GM18520 (cell line): ENCODE data around the gene ANKS1B.
"Not testable (repeated sequence)": the region's sequence is repeated elsewhere in the genome, so short reads cannot be mapped to it uniquely, and the experiment has no call there.

ENCODE experiments used
- ATAC-seq: cut with Tn5 transposase; IDR thresholded peaks from one replicate; pipeline ENCODE4 v1.9.1; 2021; ENCODE audit not compliant: unreplicated experiment

The ANKS1B gene

GRCh38 chr12:99388671-99389195, 596.0 kb downstream of the ANKS1B start:
- no peak for ATAC-seq

GRCh38 chr12:99387661-99388060, 597.1 kb downstream of the ANKS1B start:
- no peak for ATAC-seq

GRCh38 chr12:99386907-99387306, 597.8 kb downstream of the ANKS1B start:
- ATAC-seq: no peak

- ATAC-seq: no peak
Observed at GRCh38 chr12:99383258-99383657, 601.5 kb downstream of the ANKS1B start.

- peak; percentile 98 for ATAC-seq
Observed at GRCh38 chr12:99381992-99382391, 602.7 kb downstream of the ANKS1B start.

- ATAC-seq: no peak
Observed at GRCh38 chr12:99380701-99381100, 604.0 kb downstream of the ANKS1B start.

- no peak for ATAC-seq
Observed at GRCh38 chr12:99374023-99374422, 610.7 kb downstream of the ANKS1B start.

- ATAC-seq: no peak
Observed at GRCh38 chr12:99372257-99372920, 612.3 kb downstream of the ANKS1B start.

GRCh38 chr12:99370421-99371138, 614.2 kb downstream of the ANKS1B start:
- no peak for ATAC-seq

- ATAC-seq: no peak
Observed at GRCh38 chr12:99367181-99367580, 617.6 kb downstream of the ANKS1B start.

GRCh38 chr12:99352269-99352668, 632.5 kb downstream of the ANKS1B start:
- no peak for ATAC-seq

- ATAC-seq: no peak
Observed at GRCh38 chr12:99343960-99344359, 640.8 kb downstream of the ANKS1B start.

GRCh38 chr12:99339663-99340062, 645.1 kb downstream of the ANKS1B start:
- no peak for ATAC-seq

GRCh38 chr12:99334285-99335056, 650.3 kb downstream of the ANKS1B start:
- ATAC-seq: no peak

GRCh38 chr12:99332936-99333591, 651.7 kb downstream of the ANKS1B start:
- ATAC-seq: no peak

- no peak for ATAC-seq
Observed at GRCh38 chr12:99330216-99330615, 654.5 kb downstream of the ANKS1B start.

- not testable (repeated sequence) for ATAC-seq
Observed at GRCh38 chr12:99321210-99321609, 663.5 kb downstream of the ANKS1B start.

- no peak for ATAC-seq
Observed at GRCh38 chr12:99311373-99311772, 673.4 kb downstream of the ANKS1B start.

GRCh38 chr12:99309812-99310211, 674.9 kb downstream of the ANKS1B start:
- ATAC-seq: no peak

GRCh38 chr12:99302874-99303273, 681.9 kb downstream of the ANKS1B start:
- ATAC-seq: no peak

GRCh38 chr12:99287136-99287535, 697.6 kb downstream of the ANKS1B start:
- ATAC-seq: no peak
